Testis (tissue), 2 donors: ENCODE results near the gene FRYL.

ENCODE experiments used
- POLR2A ChIP-seq: fragments of 450-650 bp; IDR thresholded peaks from one replicate; pipeline ENCODE4 v1.6.1; 2017; ENCODE audit warnings: antibody characterized with exemption, mild to moderate bottlenecking, moderate library complexity
- TF ChIP-seq, protein P1 (sequence below), 3 experiments: fragments of 450-650 bp in 2 of 3; fragments of 200-600 bp in 1 of 3; sonication (generic) in 1 of 3; IDR thresholded peaks; one replicate each; pipeline ENCODE4 v1.5.1; 2016 to 2019; ENCODE audit warnings: antibody characterized with exemption in 3 of 3, mild to moderate bottlenecking in 2 of 3, moderate library complexity in 1 of 3

DNA sequence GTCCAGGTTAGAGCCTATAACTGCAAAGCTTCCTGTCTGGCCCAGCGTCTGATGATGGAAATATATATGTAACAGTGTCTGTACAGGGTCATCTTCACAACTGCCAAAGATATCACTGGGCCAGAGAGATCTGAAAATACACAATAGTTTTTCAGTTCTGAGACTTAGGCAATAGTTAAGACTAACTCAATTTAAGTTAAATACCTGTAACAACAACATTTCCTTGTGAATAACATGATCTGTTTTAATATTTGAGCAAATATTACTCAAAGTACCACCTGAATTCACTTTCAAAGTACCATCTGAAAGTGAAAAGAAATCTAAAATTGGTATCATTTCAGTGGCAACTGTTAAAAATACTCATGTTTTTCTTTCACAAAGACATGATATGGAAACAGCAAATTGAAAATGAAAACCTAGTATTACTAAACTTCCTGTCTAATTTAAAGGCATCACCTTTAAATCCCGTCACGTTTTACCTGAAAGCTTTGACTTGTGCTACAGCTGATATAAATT, 280.5 kb downstream of the FRYL start:
- TF ChIP-seq, protein P1, sequence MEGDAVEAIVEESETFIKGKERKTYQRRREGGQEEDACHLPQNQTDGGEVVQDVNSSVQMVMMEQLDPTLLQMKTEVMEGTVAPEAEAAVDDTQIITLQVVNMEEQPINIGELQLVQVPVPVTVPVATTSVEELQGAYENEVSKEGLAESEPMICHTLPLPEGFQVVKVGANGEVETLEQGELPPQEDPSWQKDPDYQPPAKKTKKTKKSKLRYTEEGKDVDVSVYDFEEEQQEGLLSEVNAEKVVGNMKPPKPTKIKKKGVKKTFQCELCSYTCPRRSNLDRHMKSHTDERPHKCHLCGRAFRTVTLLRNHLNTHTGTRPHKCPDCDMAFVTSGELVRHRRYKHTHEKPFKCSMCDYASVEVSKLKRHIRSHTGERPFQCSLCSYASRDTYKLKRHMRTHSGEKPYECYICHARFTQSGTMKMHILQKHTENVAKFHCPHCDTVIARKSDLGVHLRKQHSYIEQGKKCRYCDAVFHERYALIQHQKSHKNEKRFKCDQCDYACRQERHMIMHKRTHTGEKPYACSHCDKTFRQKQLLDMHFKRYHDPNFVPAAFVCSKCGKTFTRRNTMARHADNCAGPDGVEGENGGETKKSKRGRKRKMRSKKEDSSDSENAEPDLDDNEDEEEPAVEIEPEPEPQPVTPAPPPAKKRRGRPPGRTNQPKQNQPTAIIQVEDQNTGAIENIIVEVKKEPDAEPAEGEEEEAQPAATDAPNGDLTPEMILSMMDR (IDR thresholded peaks at IDR 0.05): no peak
- TF ChIP-seq POLR2A: no peak
